ENCODE data around the gene PPP3CA.

PPP3CA gene

GRCh38 chr4:100988876-100989275 is 358.4 kb downstream of the PPP3CA start:
- no peak for ATAC-seq

GRCh38 chr4:100986360-100986868 is 360.9 kb downstream of the PPP3CA start:
- no peak for ATAC-seq

- no peak for ATAC-seq
Measured at GRCh38 chr4:100985576-100985975, 361.8 kb downstream of the PPP3CA start.

GRCh38 chr4:100984901-100985300 is 362.4 kb downstream of the PPP3CA start:
- ATAC-seq, result no peak

- ATAC-seq, result no peak
Measured at GRCh38 chr4:100983426-100983825, 363.9 kb downstream of the PPP3CA start.

GRCh38 chr4:100982345-100982744 is 365.0 kb downstream of the PPP3CA start:
- no peak for ATAC-seq

GRCh38 chr4:100981447-100982204 is 365.7 kb downstream of the PPP3CA start:
- no peak for ATAC-seq

GRCh38 chr4:100979736-100980135 is 367.6 kb downstream of the PPP3CA start:
- ATAC-seq, result no peak

- no peak for ATAC-seq
Measured at GRCh38 chr4:100977746-100978397, 369.5 kb downstream of the PPP3CA start.

GRCh38 chr4:100977274-100977673 is 370.1 kb downstream of the PPP3CA start:
- no peak for ATAC-seq

Measured in activated CD4-positive, CD25-positive, alpha-beta regulatory T cell treated with anti-CD3 and anti-CD28 coated beads, Interleukin-2, amount 50 U/mL, for 24 hours (primary cell).